Lower lobe of right lung (tissue), 2 donors: ENCODE data around the gene ZNF398. TPM values are rescaled to one million over a fixed set of nuclear protein-coding genes. Genes with fewer than 3 reads are reported as not detected.

Source experiments
- ATAC-seq, 2 donors: fragments of 200-7000 bp; cut with Tn5 transposase; one replicate each; pipeline ENCODE4 v1.9.1; 2020 to 2022; ENCODE audit warnings: mild to moderate bottlenecking in 2 of 2, moderate library complexity in 2 of 2
- DNase-seq: peaks from one replicate; pipeline ENCODE4 v3.0.0-alpha.2; 2020
- H3K27ac ChIP-seq: fragments of 200-600 bp; one replicate; pipeline ENCODE4 v1.8.0; 2022
- H3K27me3 ChIP-seq: fragments of 200-600 bp; one replicate; pipeline ENCODE4 v1.8.0; 2022; ENCODE audit warnings: low read depth
- H3K36me3 ChIP-seq: fragments of 200-600 bp; one replicate; pipeline ENCODE4 v1.8.0; 2022; ENCODE audit warnings: mild to moderate bottlenecking
- H3K4me1 ChIP-seq: fragments of 200-600 bp; one replicate; pipeline ENCODE4 v1.8.0; 2022
- H3K4me3 ChIP-seq: fragments of 200-600 bp; one replicate; pipeline ENCODE4 v1.8.0; 2022; ENCODE audit warnings: mild to moderate bottlenecking
- H3K9me3 ChIP-seq: fragments of 200-600 bp; one replicate; pipeline ENCODE4 v1.8.0; 2022
- intact Hi-C: fragments of 100-400 bp; cut with DNase I; formaldehyde crosslinking; loops from one replicate; pipeline ENCODE4 v1.11.0; 2022
- total RNA-seq: library from RNA; stranded (reverse); fragmentation: NEBNext Ultra II Directional; extraction: Animal tissue kit (Norgen Biotek cat#: 25700); gene quantifications from one replicate; pipeline ENCODE4 v1.2.1, GENCODE V29; 2021
- TF ChIP-seq, protein P1 (sequence below): fragments of 200-600 bp; IDR thresholded peaks from one replicate; pipeline ENCODE4 v1.8.0; 2022; ENCODE audit warnings: antibody characterized with exemption, mild to moderate bottlenecking
- donor health status: DM: no; HTN: yes; CAD: no; lungs with severe emphysema.

ZNF398 gene
- total RNA-seq, 1 donor from 2014 or later, result 13.2 TPM

DNA sequence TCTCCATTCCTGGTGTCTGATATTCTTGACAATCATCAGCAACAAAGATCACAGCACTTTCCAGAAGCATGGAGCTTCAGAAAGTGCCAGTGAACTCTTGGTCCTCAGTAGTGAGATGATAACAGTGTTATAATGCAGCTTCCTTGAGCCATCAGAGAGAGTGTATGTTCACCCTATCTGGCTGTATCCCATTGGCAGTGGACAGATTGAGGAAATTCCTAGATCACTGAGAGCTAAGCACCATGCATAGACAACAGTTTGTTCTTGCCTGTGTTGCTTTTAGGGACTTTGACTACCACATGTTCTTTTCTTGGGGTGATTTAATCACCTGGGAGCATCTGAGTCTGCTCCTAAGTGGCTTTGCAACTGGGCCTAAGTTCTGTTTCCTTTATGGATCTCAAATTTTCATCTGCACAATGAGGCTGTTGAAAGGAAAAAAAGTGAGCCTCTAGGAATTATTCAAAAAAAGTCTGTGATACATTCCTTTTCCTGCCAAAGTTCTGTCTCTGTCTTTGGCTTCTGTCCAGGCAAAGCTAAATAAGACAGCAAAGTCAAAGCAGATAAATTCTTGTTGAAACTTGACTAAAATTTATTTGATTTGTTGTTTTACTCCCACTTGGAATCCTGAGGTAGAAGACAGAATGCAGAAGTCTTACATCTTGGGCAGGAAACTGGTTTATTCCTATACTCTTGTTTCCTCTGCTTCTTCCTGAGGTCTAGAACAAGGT lies 33.6 kb downstream of the ZNF398 start:
- Histone ChIP-seq H3K4me3 (no peak overlapping the region), H3K4me1 (no peaks in the 10 kb centered on the region), H3K27ac (no peak overlapping the region), H3K27me3 (no peaks in the 10 kb centered on the region), H3K9me3 (no peaks in the 10 kb centered on the region), H3K36me3 (peaks cover 60% of the 10 kb centered on the region)
- TF ChIP-seq, protein P1, sequence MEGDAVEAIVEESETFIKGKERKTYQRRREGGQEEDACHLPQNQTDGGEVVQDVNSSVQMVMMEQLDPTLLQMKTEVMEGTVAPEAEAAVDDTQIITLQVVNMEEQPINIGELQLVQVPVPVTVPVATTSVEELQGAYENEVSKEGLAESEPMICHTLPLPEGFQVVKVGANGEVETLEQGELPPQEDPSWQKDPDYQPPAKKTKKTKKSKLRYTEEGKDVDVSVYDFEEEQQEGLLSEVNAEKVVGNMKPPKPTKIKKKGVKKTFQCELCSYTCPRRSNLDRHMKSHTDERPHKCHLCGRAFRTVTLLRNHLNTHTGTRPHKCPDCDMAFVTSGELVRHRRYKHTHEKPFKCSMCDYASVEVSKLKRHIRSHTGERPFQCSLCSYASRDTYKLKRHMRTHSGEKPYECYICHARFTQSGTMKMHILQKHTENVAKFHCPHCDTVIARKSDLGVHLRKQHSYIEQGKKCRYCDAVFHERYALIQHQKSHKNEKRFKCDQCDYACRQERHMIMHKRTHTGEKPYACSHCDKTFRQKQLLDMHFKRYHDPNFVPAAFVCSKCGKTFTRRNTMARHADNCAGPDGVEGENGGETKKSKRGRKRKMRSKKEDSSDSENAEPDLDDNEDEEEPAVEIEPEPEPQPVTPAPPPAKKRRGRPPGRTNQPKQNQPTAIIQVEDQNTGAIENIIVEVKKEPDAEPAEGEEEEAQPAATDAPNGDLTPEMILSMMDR, result no peak
- ATAC-seq (no peak), DNase-seq (no peak)
- intact Hi-C loops, result no loop called here

DNA sequence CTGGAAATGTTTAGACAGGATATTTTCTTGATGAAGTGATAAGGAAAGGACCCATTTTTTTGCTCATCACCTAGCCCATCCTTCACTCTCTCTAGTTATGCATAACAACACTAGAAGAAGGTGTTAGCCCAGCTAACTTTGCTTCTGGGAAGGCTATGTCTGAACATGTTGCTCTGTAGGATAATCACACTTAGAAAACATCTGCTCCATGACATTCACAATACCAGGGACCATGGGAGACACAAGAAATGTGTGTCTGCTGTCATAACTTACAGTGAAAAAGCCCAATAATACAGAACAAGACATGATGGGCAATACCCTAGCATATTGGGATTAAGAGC lies 34.2 kb downstream of the ZNF398 start:
- no peaks in the 10 kb centered on the region for H3K27me3 ChIP-seq
- peaks cover 54% of the 10 kb centered on the region for H3K36me3 ChIP-seq
- no peaks in the 10 kb centered on the region for H3K4me1 ChIP-seq
- TF ChIP-seq, protein P1, result no peak
- no peaks in the 10 kb centered on the region for H3K9me3 ChIP-seq
- intact Hi-C loops, result no loop called here
- DNase-seq, result no peak
- no peak for ATAC-seq
- H3K4me3 ChIP-seq, result no peak overlapping the region
- no peak overlapping the region for H3K27ac ChIP-seq

DNA sequence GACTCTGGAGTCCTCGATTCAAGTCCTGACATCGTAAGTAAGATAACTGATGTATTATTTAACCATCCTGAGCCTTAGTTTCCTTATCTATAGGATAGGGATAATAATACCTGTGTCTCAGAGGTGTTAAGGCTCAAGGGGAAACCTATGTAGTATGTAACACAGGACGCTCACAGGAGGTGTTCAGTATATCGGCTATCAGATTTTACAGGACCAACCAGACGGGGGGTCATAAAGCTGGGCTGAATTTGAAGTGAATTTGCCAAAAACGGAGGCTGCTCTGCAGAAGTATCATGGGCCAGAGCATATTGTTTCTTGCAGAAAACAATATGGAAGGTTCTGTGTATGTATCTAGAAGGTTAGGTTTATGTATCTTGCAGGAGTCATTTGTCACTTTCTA lies 37.0 kb downstream of the ZNF398 start:
- ATAC-seq, result no peak
- TF ChIP-seq, protein P1, result no peak
- H3K27me3 ChIP-seq, result no peaks in the 10 kb centered on the region
- DNase-seq, result no peak
- intact Hi-C loops, result no loop called here
- H3K4me3 ChIP-seq, result no peak overlapping the region
- H3K27ac ChIP-seq, result no peak overlapping the region
- no peaks in the 10 kb centered on the region for H3K4me1 ChIP-seq
- peaks cover 26% of the 10 kb centered on the region for H3K36me3 ChIP-seq
- H3K9me3 ChIP-seq, result no peaks in the 10 kb centered on the region

DNA sequence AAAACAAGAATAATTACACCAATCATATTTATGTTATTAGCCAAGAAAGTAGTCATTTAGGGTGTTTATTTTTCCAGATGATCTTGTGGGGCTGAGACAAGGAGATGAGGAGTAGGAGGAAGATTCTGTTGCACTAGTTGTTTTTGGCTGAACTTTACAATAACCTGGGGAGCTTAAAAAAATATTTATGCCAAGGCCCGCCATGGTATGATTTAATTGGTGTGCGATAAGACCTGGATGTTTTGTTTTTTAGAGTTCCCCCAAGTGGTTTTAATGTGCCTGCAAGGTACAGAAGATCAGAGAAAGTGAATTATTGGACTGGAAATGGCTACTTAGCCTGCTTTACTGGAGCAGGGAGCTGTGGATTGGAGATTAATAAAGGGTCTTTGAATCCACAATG lies 41.0 kb downstream of the ZNF398 start:
- Histone ChIP-seq H3K27me3 (no peaks in the 10 kb centered on the region), H3K27ac (no peak overlapping the region), H3K9me3 (no peaks in the 10 kb centered on the region), H3K4me3 (no peak overlapping the region), H3K4me1 (no peaks in the 10 kb centered on the region), H3K36me3 (no peaks in the 10 kb centered on the region)
- DNase-seq, result no peak
- TF ChIP-seq, protein P1, result no peak
- ATAC-seq, result no peak
- intact Hi-C loops, result no loop called here

DNA sequence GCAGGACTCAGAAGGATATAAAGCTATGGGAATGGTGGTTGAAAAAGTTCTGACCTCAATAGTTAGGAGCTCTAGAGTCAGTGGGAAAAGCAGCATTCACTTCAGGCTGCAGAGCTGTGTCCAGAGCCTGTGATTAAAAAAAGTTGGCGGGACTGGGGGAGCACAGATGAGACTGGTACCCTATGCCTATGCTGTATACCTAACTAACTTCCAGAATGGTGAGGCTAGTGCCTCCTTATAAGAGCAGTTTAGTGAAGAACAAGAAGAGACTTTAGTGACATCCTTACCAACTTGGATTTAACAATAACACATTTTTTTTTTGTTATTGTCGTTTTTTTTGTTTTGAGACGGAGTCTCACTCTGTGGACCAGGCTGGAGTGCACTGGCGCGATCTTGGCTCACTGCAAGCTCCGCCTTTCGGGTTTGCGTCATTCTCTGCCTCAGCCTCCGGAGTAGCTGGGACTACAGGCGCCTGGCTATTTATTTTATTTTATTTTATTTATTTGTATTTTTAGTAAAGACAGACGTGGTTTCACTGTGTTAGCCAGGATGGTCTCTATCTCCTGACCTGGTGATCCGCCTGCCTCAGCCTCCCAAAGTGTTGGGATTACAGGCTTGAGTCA lies 41.5 kb downstream of the ZNF398 start:
- TF ChIP-seq, protein P1, result no peak
- H3K36me3 ChIP-seq, result no peaks in the 10 kb centered on the region
- no peaks in the 10 kb centered on the region for H3K9me3 ChIP-seq
- H3K27me3 ChIP-seq, result no peaks in the 10 kb centered on the region
- no peak for ATAC-seq
- H3K4me1 ChIP-seq, result no peaks in the 10 kb centered on the region
- H3K4me3 ChIP-seq, result no peak overlapping the region
- no peak overlapping the region for H3K27ac ChIP-seq
- intact Hi-C loops, result no loop called here
- no peak for DNase-seq
